SK-N-MC (cell line): ENCODE measurements around the gene PRMT5.
"Not testable (repeated sequence)": the region's sequence is repeated elsewhere in the genome, so short reads cannot be mapped to it uniquely, and the experiment has no call there.

Experiments
- DNase-seq: peaks from one replicate; pipeline ENCODE4 v3.0.0-alpha.2; 2011; ENCODE audit warnings: low read depth, low spot score
- H3K27ac ChIP-seq: fragments of 200-600 bp; sonication (generic); 2 replicates; pipeline ENCODE4 v1.5.1; 2016; ENCODE audit warnings: mixed run types
- H3K36me3 ChIP-seq: fragments of 200-600 bp; sonication (generic); 2 replicates; pipeline ENCODE4 v1.6.1; 2017; ENCODE audit warnings: antibody characterized with exemption, low read length, mixed read lengths; ENCODE audit not compliant: insufficient read depth
- H3K4me3 ChIP-seq: fragments of 200-600 bp; sonication (generic); 2 replicates; pipeline ENCODE4 v1.5.1; 2016
- H3K9ac ChIP-seq: fragments of 200-600 bp; sonication (generic); 2 replicates; pipeline ENCODE4 v1.8.0; 2017; ENCODE audit warnings: mixed run types, mixed read lengths; ENCODE audit not compliant: insufficient read length
- H3K9me3 ChIP-seq: fragments of 200-600 bp; sonication (generic); 2 replicates; pipeline ENCODE4 v1.6.1; 2017; ENCODE audit warnings: low read depth, mild to moderate bottlenecking, antibody characterized with exemption, low read length, moderate library complexity, mixed read lengths
- EZH2 ChIP-seq: fragments of 200-600 bp; sonication (generic); IDR thresholded peaks from one replicate; pipeline ENCODE4 v1.6.1; 2017; ENCODE audit warnings: antibody characterized with exemption
- FOXP2 ChIP-seq: optimal IDR thresholded peaks from 2 replicates; pipeline ENCODE3; 2011; ENCODE audit warnings: mild to moderate bottlenecking, moderate library complexity; ENCODE audit not compliant: insufficient read depth; ENCODE audit errors: extremely low read length, control extremely low read depth
- POLR2AphosphoS5 ChIP-seq: IDR thresholded peaks from 2 replicates; pipeline ENCODE4 v1.6.1; 2012; ENCODE audit warnings: mild to moderate bottlenecking, low read depth, low read length, borderline replicate concordance

PRMT5 gene

DNA sequence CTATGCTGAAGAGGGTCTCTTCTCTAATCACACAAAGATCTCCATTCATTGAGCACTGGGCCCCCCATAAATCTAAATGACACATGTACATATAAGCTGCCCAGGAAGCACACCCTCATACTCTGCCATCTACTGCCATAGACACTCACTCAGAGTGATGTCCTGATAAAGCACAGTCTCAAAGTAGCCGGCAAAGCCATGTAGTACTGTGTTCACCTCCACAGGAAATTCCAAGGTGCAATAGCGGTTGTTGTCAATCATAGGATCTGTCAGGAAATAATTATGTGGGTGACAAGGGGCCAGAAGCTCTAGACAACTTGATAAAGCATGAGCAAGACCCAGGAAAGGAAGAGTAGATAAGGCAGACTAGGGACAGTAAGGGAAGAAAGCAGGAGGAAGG, 6.9 kb downstream of the PRMT5 start:
- no peak overlapping the region for H3K27ac ChIP-seq
- no peak overlapping the region for H3K4me3 ChIP-seq
- no peak for DNase-seq
- no peak overlapping the region for H3K9ac ChIP-seq
- H3K9me3 ChIP-seq: no peaks in the 10 kb centered on the region
- TF ChIP-seq EZH2: no peak
- TF ChIP-seq POLR2AphosphoS5: no peak
- H3K36me3 ChIP-seq: peaks cover 70% of the 10 kb centered on the region

DNA sequence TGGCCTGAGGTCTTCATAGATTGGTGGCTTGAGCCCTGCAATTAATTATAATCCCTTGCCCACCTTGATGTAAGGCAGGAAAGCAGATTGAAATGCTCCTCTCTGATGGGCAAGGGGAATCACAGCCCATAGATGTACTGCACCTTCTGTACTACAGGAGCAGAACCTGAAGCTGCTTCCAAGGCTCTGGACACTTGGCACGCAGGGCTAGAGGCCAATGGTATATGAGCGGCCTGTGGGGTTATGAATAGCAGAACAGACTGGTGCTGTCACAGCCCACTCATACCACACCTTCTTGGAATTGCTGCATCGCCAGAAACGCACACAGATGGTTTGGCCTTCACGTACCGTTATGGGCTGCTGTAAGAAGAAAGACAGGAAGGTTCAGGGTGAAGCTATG, 8.5 kb downstream of the PRMT5 start:
- H3K36me3 ChIP-seq: peaks cover 64% of the 10 kb centered on the region
- no peak overlapping the region for H3K9ac ChIP-seq
- no peak for DNase-seq
- no peak overlapping the region for H3K4me3 ChIP-seq
- TF ChIP-seq FOXP2 (no peak), EZH2 (no peak), POLR2AphosphoS5 (no peak)
- no peak overlapping the region for H3K27ac ChIP-seq
- H3K9me3 ChIP-seq: no peaks in the 10 kb centered on the region

DNA sequence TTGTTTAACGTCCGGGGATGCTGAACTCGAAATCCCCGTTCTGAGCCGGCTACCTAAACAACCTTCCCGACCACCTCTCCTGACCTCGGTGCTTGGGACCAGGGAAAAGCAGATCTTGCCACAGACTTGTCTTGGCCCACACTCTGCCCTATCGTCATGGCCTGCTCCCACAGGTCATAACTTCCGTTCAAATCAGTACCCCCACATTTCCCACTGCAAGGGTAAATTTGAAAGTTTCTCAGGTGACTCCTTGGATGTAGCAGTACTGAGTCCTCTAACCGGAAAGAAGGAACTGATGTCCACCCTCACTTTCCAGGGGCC, 9.6 kb downstream of the PRMT5 start:
- H3K27ac ChIP-seq: peak overlapping the region; percentile 63; the same call in 1 of the 2 replicates
- no peak for DNase-seq
- TF ChIP-seq EZH2 (no peak), POLR2AphosphoS5 (no peak), FOXP2 (no peak)
- H3K4me3 ChIP-seq: peak overlapping the region; percentile 71
- H3K36me3 ChIP-seq: peaks cover 55% of the 10 kb centered on the region
- H3K9ac ChIP-seq: no peak overlapping the region
- no peaks in the 10 kb centered on the region for H3K9me3 ChIP-seq

DNA sequence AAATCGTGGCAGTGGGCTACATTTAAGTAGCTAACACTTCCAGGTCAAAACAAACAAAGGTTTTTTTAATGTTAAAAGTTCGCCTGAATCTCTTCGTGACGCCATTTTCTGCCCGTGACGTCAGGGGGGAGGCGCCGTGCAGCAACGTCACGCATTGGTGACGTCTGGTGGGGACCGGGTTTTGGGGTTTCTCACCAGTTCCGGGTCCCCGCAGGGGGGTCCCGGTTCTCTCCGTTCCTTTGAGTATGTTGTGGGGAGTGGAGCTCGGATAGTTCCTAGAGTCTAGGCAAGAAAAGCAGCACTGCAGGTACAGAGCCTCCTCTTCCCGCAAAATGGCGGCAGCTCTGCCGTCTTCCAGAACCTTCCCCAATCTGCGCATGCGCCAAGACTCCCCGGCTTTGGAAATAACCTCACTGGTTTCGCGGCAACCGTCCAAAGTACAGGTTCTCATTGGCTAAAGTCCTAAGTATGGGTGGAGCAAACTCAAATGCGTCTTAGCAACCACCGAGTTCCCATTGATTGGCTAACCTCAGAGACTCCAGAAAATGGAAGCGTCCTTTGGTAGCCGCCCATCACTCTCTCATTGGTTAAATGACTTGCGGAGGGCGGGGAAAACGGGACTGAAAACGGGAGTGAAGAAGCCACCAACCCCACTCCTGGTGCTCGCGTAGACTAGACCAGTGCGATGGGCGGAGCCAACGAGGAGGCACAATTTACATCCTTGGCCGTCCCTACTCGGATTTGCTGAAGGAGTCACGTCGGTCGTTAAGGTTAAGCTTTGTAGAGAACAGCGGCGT, 10.2 kb downstream of the PRMT5 start, which contains the start of gene RBM23:
RBM23 (minus strand) TSS at position 346 of the 797 bp plus-strand sequence.
- no peaks in the 10 kb centered on the region for H3K9me3 ChIP-seq
- peaks cover 52% of the 10 kb centered on the region for H3K36me3 ChIP-seq
- H3K9ac ChIP-seq: peak within 1 kb of the TSS; percentile 96
- peak within 1 kb of the TSS; percentile 100 for H3K4me3 ChIP-seq
- H3K27ac ChIP-seq: peak within 1 kb of the TSS; percentile 98
- peak; percentile 100 for DNase-seq
- TF ChIP-seq POLR2AphosphoS5: peak; percentile 76
- no peak for TF ChIP-seq FOXP2

DNA sequence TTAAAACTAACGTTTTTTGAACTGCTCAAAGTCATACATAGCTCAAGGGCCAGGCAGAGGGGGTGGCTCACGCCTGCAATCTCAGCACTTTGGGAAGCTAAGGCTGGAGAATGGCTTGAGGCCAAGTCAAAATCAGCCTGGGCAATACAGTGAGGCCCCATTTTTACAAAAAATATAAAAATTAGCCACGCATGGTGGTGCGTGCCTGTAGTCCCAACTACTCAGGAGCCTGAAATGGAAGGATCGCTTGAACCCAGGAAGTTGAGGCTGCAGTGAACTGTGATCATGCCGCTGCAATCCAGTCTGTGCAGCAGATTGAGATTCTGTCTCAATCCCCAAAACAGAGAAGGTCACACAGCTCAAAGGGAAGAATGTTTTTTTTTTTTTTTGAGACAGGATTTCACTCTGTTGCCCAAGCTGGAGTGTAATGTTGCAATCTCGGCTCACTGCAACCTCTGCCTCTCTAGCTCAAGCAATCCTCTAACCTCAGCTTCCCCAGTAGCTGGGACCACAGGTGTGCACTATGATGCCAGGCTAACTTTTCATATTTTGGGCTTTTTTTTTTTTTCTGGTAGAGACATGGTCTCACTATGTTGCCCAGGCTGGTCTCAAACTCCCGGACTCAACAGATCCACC, 13.2 kb downstream of the PRMT5 start:
- Histone ChIP-seq H3K27ac (no peak overlapping the region), H3K4me3 (no peak overlapping the region), H3K36me3 (peaks cover 34% of the 10 kb centered on the region), H3K9me3 (no peaks in the 10 kb centered on the region), H3K9ac (no peak overlapping the region)
- TF ChIP-seq FOXP2: no peak
- DNase-seq: no peak

DNA sequence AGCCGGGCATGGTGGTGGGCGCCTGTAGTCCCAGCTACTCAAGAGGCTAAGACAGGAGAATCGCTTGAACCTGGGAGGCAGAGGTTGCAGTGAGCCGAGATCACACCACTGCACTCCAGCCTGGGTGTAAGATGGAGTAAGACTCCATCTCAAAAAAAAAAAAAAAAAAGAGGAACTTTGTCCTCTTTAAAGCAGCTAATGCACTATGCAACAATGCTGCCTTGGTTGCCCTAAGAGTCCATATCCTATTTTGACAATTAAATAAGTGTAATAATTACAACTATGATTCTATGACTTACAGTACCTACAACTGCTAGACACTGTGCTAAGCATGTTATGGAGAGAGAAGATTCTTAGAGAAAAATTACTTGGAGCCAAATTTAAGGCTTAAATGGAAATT, 14.3 kb downstream of the PRMT5 start:
- H3K9ac ChIP-seq, H3K27ac ChIP-seq, H3K4me3 ChIP-seq, DNase-seq, H3K9me3 ChIP-seq: not testable (repeated sequence)
- peaks cover 26% of the 10 kb centered on the region for H3K36me3 ChIP-seq

DNA sequence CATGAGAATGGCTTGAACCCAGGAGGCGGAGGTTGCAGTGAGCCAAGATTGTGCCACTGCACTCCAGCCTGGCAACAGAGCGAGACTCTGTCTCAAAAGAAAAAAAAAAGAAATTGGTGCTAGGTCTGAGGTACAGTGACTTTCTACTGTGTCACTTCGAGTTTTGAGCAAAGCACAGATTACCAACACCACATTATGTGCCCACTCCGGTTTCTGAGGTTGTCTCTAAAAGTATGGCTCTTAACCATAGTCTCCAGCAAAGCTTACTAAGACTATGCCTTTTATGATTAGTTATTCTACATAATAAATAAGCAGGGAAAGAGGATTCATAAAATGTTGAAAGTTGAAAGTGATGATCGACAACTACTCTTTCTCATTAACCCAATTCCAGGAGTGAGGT, 18.3 kb downstream of the PRMT5 start:
- H3K4me3 ChIP-seq: no peak overlapping the region
- H3K27ac ChIP-seq: no peak overlapping the region
- H3K9ac ChIP-seq: no peak overlapping the region
- no peaks in the 10 kb centered on the region for H3K9me3 ChIP-seq
- DNase-seq: no peak
- no peak for TF ChIP-seq POLR2AphosphoS5
- TF ChIP-seq EZH2: no peak
- TF ChIP-seq FOXP2: no peak
- peaks cover 51% of the 10 kb centered on the region for H3K36me3 ChIP-seq

DNA sequence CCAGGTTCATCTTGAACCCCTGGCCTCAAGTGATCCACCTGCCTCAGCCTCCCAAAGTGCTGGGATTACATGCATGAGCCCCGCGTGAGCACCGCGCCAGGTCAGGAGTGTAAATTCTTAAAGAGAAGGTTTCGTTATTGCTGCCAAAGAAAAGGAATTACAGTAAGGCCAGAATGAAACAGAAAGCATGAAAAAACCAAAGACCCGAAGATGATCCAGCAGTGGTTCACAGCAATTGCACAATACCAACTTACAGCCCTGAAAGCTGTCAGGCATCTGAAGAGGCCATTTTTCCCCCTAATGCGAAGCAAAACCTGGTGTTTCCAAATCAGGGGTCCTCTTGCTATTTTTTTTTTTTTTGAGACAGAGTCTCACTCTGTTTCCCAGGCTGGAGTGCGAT, 20.6 kb downstream of the PRMT5 start:
- no peaks in the 10 kb centered on the region for H3K9me3 ChIP-seq

DNA sequence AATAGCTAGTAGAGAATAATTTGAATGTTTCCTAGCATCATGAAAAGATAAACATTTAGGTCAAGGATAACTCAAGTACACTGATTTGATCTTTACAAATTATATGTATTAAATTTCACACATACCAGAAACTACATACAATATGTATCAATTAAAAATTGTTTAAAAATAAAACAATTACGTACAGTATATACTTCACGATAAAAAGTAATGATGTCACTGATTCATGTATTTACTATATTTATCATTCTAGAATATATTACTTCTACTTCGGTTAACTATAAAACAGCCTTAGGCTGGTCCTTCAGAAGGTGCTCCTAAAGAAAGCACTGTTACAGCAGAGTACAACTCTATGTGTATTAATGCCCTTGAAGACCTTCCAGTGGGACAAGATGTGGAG, 21.7 kb downstream of the PRMT5 start:
- peaks cover 81% of the 10 kb centered on the region for H3K36me3 ChIP-seq
- H3K9ac ChIP-seq: no peak overlapping the region
- DNase-seq: no peak
- no peak overlapping the region for H3K4me3 ChIP-seq
- no peak overlapping the region for H3K27ac ChIP-seq
- H3K9me3 ChIP-seq: no peaks in the 10 kb centered on the region
- TF ChIP-seq EZH2: no peak
- TF ChIP-seq FOXP2: no peak
- no peak for TF ChIP-seq POLR2AphosphoS5

More for the DNA sequence above, 20.6 kb downstream of the PRMT5 start:
- TF ChIP-seq EZH2 (no peak), FOXP2 (no peak), POLR2AphosphoS5 (no peak)
- Histone ChIP-seq H3K4me3 (no peak overlapping the region), H3K27ac (no peak overlapping the region), H3K9ac (no peak overlapping the region), H3K36me3 (peaks cover 69% of the 10 kb centered on the region)
- no peak for DNase-seq
